ENCODE data around the gene PHLPP1.

- no peak for TF ChIP-seq CTCF (conservative IDR thresholded peaks at IDR 0.05 in 1 of 2, IDR thresholded peaks at IDR 0.05 in 1 of 2; ENCODE audit: low read depth in 1 of 2, low read length in 2 of 2)
- no peak for TF ChIP-seq EZH2 (IDR thresholded peaks at IDR 0.05; ENCODE audit: low read length, missing control alignments)
Measured at GRCh38 chr18:62812242-62812641, 96.9 kb downstream of the PHLPP1 start.
